Stomach (tissue), 4 donors: Measurements from ENCODE around the gene PRR20B.

Experiments
- EP300 ChIP-seq: sonication (generic); formaldehyde crosslinking; IDR thresholded peaks from one replicate; pipeline ENCODE4 v1.6.1; 2017; ENCODE audit warnings: antibody characterized with exemption
- POLR2A ChIP-seq, 4 donors: fragments of 450-650 bp; IDR thresholded peaks; one replicate each; pipeline ENCODE4 v1.6.1; 2016; ENCODE audit warnings: antibody characterized with exemption in 4 of 4, control low read depth in 2 of 4, mild to moderate bottlenecking in 1 of 4, moderate library complexity in 1 of 4
- POLR2AphosphoS5 ChIP-seq, 3 donors: sonication (generic); formaldehyde crosslinking; IDR thresholded peaks; one replicate each; pipeline ENCODE4 v1.6.1; 2016; ENCODE audit warnings: antibody characterized with exemption in 3 of 3
- TF ChIP-seq, protein P1 (sequence below), 7 experiments: fragments of 450-650 bp in 4 of 7; fragments of 200-600 bp in 3 of 7; sonication (generic) in 3 of 7; IDR thresholded peaks; one replicate each; pipeline ENCODE4 v1.5.1; 2016 to 2019; ENCODE audit warnings: antibody characterized with exemption in 7 of 7, control low read depth in 2 of 7, mild to moderate bottlenecking in 1 of 7

DNA sequence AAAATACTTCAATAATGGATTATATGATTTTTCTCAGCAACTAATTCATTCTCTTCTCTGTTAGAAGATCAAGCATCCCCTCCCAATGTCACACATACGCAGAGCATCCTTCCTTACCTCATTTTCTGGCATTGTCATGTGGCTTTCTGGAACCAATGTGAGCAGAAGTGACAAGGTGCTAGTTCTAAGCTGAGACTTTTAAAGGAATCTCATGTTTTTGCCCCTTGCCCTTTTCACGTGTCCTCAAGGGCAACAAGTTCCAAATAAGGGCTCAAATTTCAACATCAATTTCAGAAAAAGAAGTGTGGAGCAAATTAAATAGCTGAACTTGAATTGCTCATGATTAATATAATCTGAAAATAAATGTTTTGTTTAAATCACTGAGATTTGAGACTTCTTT, 11.2 kb upstream of the PRR20B start:
- TF ChIP-seq, protein P1, sequence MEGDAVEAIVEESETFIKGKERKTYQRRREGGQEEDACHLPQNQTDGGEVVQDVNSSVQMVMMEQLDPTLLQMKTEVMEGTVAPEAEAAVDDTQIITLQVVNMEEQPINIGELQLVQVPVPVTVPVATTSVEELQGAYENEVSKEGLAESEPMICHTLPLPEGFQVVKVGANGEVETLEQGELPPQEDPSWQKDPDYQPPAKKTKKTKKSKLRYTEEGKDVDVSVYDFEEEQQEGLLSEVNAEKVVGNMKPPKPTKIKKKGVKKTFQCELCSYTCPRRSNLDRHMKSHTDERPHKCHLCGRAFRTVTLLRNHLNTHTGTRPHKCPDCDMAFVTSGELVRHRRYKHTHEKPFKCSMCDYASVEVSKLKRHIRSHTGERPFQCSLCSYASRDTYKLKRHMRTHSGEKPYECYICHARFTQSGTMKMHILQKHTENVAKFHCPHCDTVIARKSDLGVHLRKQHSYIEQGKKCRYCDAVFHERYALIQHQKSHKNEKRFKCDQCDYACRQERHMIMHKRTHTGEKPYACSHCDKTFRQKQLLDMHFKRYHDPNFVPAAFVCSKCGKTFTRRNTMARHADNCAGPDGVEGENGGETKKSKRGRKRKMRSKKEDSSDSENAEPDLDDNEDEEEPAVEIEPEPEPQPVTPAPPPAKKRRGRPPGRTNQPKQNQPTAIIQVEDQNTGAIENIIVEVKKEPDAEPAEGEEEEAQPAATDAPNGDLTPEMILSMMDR (IDR thresholded peaks at IDR 0.05) = no peak
- TF ChIP-seq POLR2AphosphoS5 (IDR thresholded peaks at IDR 0.05) = no peak
- TF ChIP-seq POLR2A (IDR thresholded peaks at IDR 0.05) = no peak
- no peak for TF ChIP-seq EP300
